ENCODE measurements around the gene NCOA4. TPM values are rescaled to one million over a fixed set of nuclear protein-coding genes. Genes with fewer than 3 reads are reported as not detected.
"Not testable (repeated sequence)": the region's sequence is repeated elsewhere in the genome, so short reads cannot be mapped to it uniquely, and the experiment has no call there.

The NCOA4 gene
- total RNA-seq, 1 donor from 2014 or later = 149 TPM

- no peak for DNase-seq (ENCODE audit: low read depth in 2 of 2)
These were observed 22.5 kb upstream of the NCOA4 start for GRCh38 chr10:46052791-46053375.

- DNase-seq (ENCODE audit: low read depth in 2 of 2) = no peak
These were observed 21.8 kb upstream of the NCOA4 start for GRCh38 chr10:46052057-46052790.

- DNase-seq (ENCODE audit: low read depth in 2 of 2) = no peak
These were observed 20.7 kb upstream of the NCOA4 start for GRCh38 chr10:46050941-46051623.

- DNase-seq (ENCODE audit: low read depth in 2 of 2) = not testable (repeated sequence)
These were observed 19.0 kb upstream of the NCOA4 start for GRCh38 chr10:46049497-46049831.

GRCh38 chr10:46048152-46048551 is 17.7 kb upstream of the NCOA4 start:
- no peak for DNase-seq (ENCODE audit: low read depth in 2 of 2)

- no peak for DNase-seq (ENCODE audit: low read depth in 2 of 2)
These were observed 15.8 kb upstream of the NCOA4 start, which contains the start of gene MSMB for GRCh38 chr10:46046261-46046660. Gene MSMB (minus strand): TSS chr10:46046269. CDS start chr10:46046237, 32 bp downstream.

GRCh38 chr10:46042527-46042926 is 12.1 kb upstream of the NCOA4 start:
- DNase-seq (ENCODE audit: low read depth in 2 of 2) = no peak

- DNase-seq (ENCODE audit: low read depth in 2 of 2) = no peak
These were observed 9.6 kb upstream of the NCOA4 start for GRCh38 chr10:46040004-46040403.

GRCh38 chr10:46037107-46037825 is 6.8 kb upstream of the NCOA4 start:
- no peak for DNase-seq (ENCODE audit: low read depth in 2 of 2)

GRCh38 chr10:46035923-46036849 is 5.8 kb upstream of the NCOA4 start:
- peak; percentile 50 to 59 for DNase-seq (ENCODE audit: low read depth in 2 of 2)

- peak; percentile 75 to 81 for DNase-seq (ENCODE audit: low read depth in 2 of 2)
These were observed 3.2 kb upstream of the NCOA4 start for GRCh38 chr10:46033602-46034011.

- DNase-seq (ENCODE audit: low read depth in 2 of 2) = no peak
These were observed 1.5 kb upstream of the NCOA4 start for GRCh38 chr10:46031648-46032532.

GRCh38 chr10:46029461-46030030 is 877 bp downstream of the NCOA4 start:
- DNase-seq (ENCODE audit: low read depth in 2 of 2) = no peak

GRCh38 chr10:46028584-46029460 is 1.6 kb downstream of the NCOA4 start:
- DNase-seq (ENCODE audit: low read depth in 2 of 2) = peak; percentile 61 to 81

GRCh38 chr10:46026106-46026505 is 4.3 kb downstream of the NCOA4 start:
- no peak for DNase-seq (ENCODE audit: low read depth in 2 of 2)

GRCh38 chr10:46025406-46025805 is 5.0 kb downstream of the NCOA4 start:
- no peak for DNase-seq (ENCODE audit: low read depth in 2 of 2)

GRCh38 chr10:46024948-46025347 is 5.5 kb downstream of the NCOA4 start:
- no peak for DNase-seq (ENCODE audit: low read depth in 2 of 2)

- DNase-seq (ENCODE audit: low read depth in 2 of 2) = peak; percentile 75 to 94
These were observed 7.3 kb downstream of the NCOA4 start for GRCh38 chr10:46022978-46023702.

Data from dermis microvascular lymphatic vessel endothelial cell (primary cell).